HG02870 (cell line): ENCODE measurements around the gene NYAP2.
A peak's percentile ranks its signal among the peaks of the same experiment; 100 is the strongest.

Experiments
- ATAC-seq: cut with Tn5 transposase; IDR thresholded peaks from one replicate; pipeline ENCODE4 v1.9.1; 2021; ENCODE audit warnings: mild to moderate bottlenecking, moderate library complexity; ENCODE audit not compliant: unreplicated experiment

NYAP2 gene

GRCh38 chr2:225425284-225425683 lies 25.8 kb downstream of the NYAP2 start:
- ATAC-seq, result no peak

GRCh38 chr2:225428360-225428759 lies 28.9 kb downstream of the NYAP2 start:
- no peak for ATAC-seq

- ATAC-seq, result no peak
These were observed 30.2 kb downstream of the NYAP2 start for GRCh38 chr2:225429717-225430116.

- ATAC-seq, result no peak
These were observed 31.8 kb downstream of the NYAP2 start for GRCh38 chr2:225431105-225431863.

- ATAC-seq, result no peak
These were observed 34.5 kb downstream of the NYAP2 start for GRCh38 chr2:225434014-225434413.

- ATAC-seq, result no peak
These were observed 37.8 kb downstream of the NYAP2 start for GRCh38 chr2:225437319-225437718.

- no peak for ATAC-seq
These were observed 38.7 kb downstream of the NYAP2 start for GRCh38 chr2:225438248-225438647.

GRCh38 chr2:225452677-225453076 lies 53.2 kb downstream of the NYAP2 start:
- no peak for ATAC-seq

- no peak for ATAC-seq
These were observed 54.9 kb downstream of the NYAP2 start for GRCh38 chr2:225454412-225454811.

- ATAC-seq, result no peak
These were observed 57.2 kb downstream of the NYAP2 start for GRCh38 chr2:225456619-225457260.

- ATAC-seq, result no peak
These were observed 58.0 kb downstream of the NYAP2 start for GRCh38 chr2:225457482-225457881.

GRCh38 chr2:225458431-225459117 lies 59.1 kb downstream of the NYAP2 start:
- peak; percentile 66 for ATAC-seq

- ATAC-seq, result no peak
These were observed 62.9 kb downstream of the NYAP2 start for GRCh38 chr2:225462417-225462816.

GRCh38 chr2:225462945-225463344 lies 63.4 kb downstream of the NYAP2 start:
- ATAC-seq, result no peak

- ATAC-seq, result no peak
These were observed 63.9 kb downstream of the NYAP2 start for GRCh38 chr2:225463449-225463848.

GRCh38 chr2:225464346-225465025 lies 65.0 kb downstream of the NYAP2 start:
- ATAC-seq, result peak; percentile 58

- ATAC-seq, result no peak
These were observed 66.3 kb downstream of the NYAP2 start for GRCh38 chr2:225465827-225466226.

- ATAC-seq, result no peak
These were observed 67.5 kb downstream of the NYAP2 start for GRCh38 chr2:225466891-225467604.

GRCh38 chr2:225468131-225468530 lies 68.6 kb downstream of the NYAP2 start:
- ATAC-seq, result no peak

GRCh38 chr2:225471039-225471438 lies 71.5 kb downstream of the NYAP2 start:
- ATAC-seq, result no peak

GRCh38 chr2:225471482-225471881 lies 72.0 kb downstream of the NYAP2 start:
- no peak for ATAC-seq
